GM12878 (cell line): ENCODE data around the gene EXOC3L4. TPM values are rescaled to one million over a fixed set of nuclear protein-coding genes. Genes with fewer than 3 reads are reported as not detected.

Source experiments
- ATAC-seq: fragments of 200-7000 bp; cut with Tn5 transposase; 3 replicates; pipeline ENCODE4 v1.9.1; 2020; ENCODE audit warnings: mild to moderate bottlenecking, moderate library complexity
- BruUV-seq: library from RNA; stranded (reverse); fragments of 400-500 nt; replicated peaks from 2 replicates; lab custom pipeline; 2021; lab: Mats Ljungman, UMichigan
- CTCF ChIA-PET: fragments of 300-600 bp; sonication (Branson Sonifier 250); formaldehyde crosslinking; extraction: SDS; loops from one replicate; lab custom pipeline; 2021; ENCODE audit warnings: inconsistent platforms; lab: Yijun Ruan, JAX
- POLR2A ChIA-PET: fragments of 350-600 bp; formaldehyde crosslinking; extraction: SDS; loops from one replicate; lab custom pipeline; 2021; ENCODE audit warnings: inconsistent platforms; lab: Charles Lee
- RAD21 ChIA-PET: fragments of 300-600 bp; sonication (Branson Sonifier 250); formaldehyde crosslinking; loops from one replicate; lab custom pipeline; 2023; ENCODE audit warnings: antibody characterized with exemption; ENCODE audit not compliant: unreplicated experiment; lab: Charles Lee
- SMC1A ChIA-PET: fragments of 300-600 bp; sonication (Branson Sonifier 250); formaldehyde crosslinking; loops from one replicate; lab custom pipeline; 2023; ENCODE audit not compliant: unreplicated experiment, uncharacterized antibody; lab: Charles Lee
- DNase-seq: peaks from one replicate; pipeline ENCODE4 v3.0.0-alpha.2; 2011; ENCODE audit warnings: low read depth, low spot score
- FAIRE-seq: peaks from 3 replicates; lab custom pipeline; 2011; peaks lifted over from hg19 to GRCh38; lab: Jason Lieb, UNC
- H2AFZ ChIP-seq: 2 replicates; pipeline ENCODE4 v1.6.0; 2011; ENCODE audit warnings: low read depth, low read length, control low read depth; ENCODE audit not compliant: control insufficient read depth
- H3K27ac ChIP-seq: 2 replicates; pipeline ENCODE4 v1.5.1; 2011; ENCODE audit warnings: control low read depth; ENCODE audit not compliant: control insufficient read depth, insufficient read depth
- H3K27me3 ChIP-seq, 2 experiments: replicated peaks in 1 of 2; 2 replicates each; pipeline versions ENCODE4 v1.6.0 to v1.6.1; 2011; ENCODE audit warnings: low read length in 1 of 2; ENCODE audit not compliant: control insufficient read depth in 2 of 2, insufficient read depth in 2 of 2
- H3K36me3 ChIP-seq, 2 experiments: 2 replicates each; pipeline ENCODE4 v1.5.1; 2011; ENCODE audit warnings: low read length in 1 of 2; ENCODE audit not compliant: control insufficient read depth in 2 of 2, insufficient read depth in 2 of 2
- H3K4me1 ChIP-seq: 2 replicates; pipeline ENCODE4 v1.6.1; 2011; ENCODE audit warnings: mild to moderate bottlenecking, low read length, moderate library complexity, mixed read lengths; ENCODE audit not compliant: control insufficient read depth, insufficient read depth
- H3K4me2 ChIP-seq: 2 replicates; pipeline ENCODE4 v1.6.0; 2011; ENCODE audit warnings: control low read depth; ENCODE audit not compliant: control insufficient read depth, insufficient read depth
- H3K4me3 ChIP-seq: fragments of 200-600 bp; sonication (generic); 2 replicates; pipeline ENCODE4 v1.5.1; 2016
- H3K79me2 ChIP-seq: 2 replicates; pipeline ENCODE4 v1.6.0; 2011; ENCODE audit warnings: low read length; ENCODE audit not compliant: control insufficient read depth, insufficient read depth
- H3K9ac ChIP-seq: 2 replicates; pipeline ENCODE4 v1.8.0; 2011; ENCODE audit warnings: low read length, control low read depth, mixed read lengths; ENCODE audit not compliant: control insufficient read depth, insufficient read depth
- H3K9me3 ChIP-seq: replicated peaks from 3 replicates; pipeline ENCODE4 v1.5.1; 2011; ENCODE audit warnings: mild to moderate bottlenecking, low read length; ENCODE audit not compliant: control insufficient read depth, insufficient read depth
- H4K20me1 ChIP-seq: 2 replicates; pipeline ENCODE4 v1.6.0; 2011; ENCODE audit not compliant: control insufficient read depth, insufficient read depth
- BCL11A ChIP-seq: IDR thresholded peaks from 2 replicates; pipeline ENCODE4 v1.6.1; 2011; ENCODE audit warnings: low read depth, low read length
- CHD4 ChIP-seq: fragments of 200-600 bp; sonication (generic); IDR thresholded peaks from 2 replicates; pipeline ENCODE4 v1.6.1; 2016; ENCODE audit warnings: mild to moderate bottlenecking
- HCFC1 ChIP-seq: fragments of 150-350 bp; IDR thresholded peaks from 2 replicates; pipeline ENCODE4 v1.6.1; 2014; ENCODE audit warnings: low read length
- KLF5 ChIP-seq: fragments of 450-650 bp; IDR thresholded peaks from 2 replicates; pipeline ENCODE4 v1.6.1; 2014; ENCODE audit warnings: mild to moderate bottlenecking; ENCODE audit not compliant: partially characterized antibody
- LARP7 ChIP-seq: fragments of 450-650 bp; IDR thresholded peaks from 2 replicates; pipeline ENCODE4 v1.6.1; 2017; ENCODE audit warnings: mild to moderate bottlenecking
- RAD21 ChIP-seq: IDR thresholded peaks from 2 replicates; pipeline ENCODE4 v1.6.1; 2011; ENCODE audit warnings: mild to moderate bottlenecking, low read depth, low read length, moderate library complexity; ENCODE audit not compliant: insufficient read depth
- RBBP5 ChIP-seq: fragments of 200-600 bp; sonication (generic); conservative IDR thresholded peaks from 2 replicates; pipeline ENCODE4 v1.6.1; 2016
- TAF1 ChIP-seq: IDR thresholded peaks from 2 replicates; pipeline ENCODE4 v1.6.1; 2011; ENCODE audit warnings: mild to moderate bottlenecking, low read depth, low read length, borderline replicate concordance
- ZBED1 ChIP-seq: IDR thresholded peaks from 2 replicates; pipeline ENCODE4 v1.6.1; 2016; ENCODE audit warnings: borderline replicate concordance
- WGBS: methylation state at CpG from one replicate; pipeline ENCODE4 v1.1.6; 2016; ENCODE audit warnings: low lambda C conversion rate; ENCODE audit not compliant: insufficient replicate concordance, insufficient coverage; ENCODE audit errors: missing lambda C conversion rate; 5-methylcytosine and 5-hydroxymethylcytosine counted together
- in situ Hi-C: fragments of 300-500 bp; cut with MboI; formaldehyde crosslinking; loops from 9 replicates; pipeline ENCODE4 v1.14.3; 2018; ENCODE audit warnings: mixed read lengths
- intact Hi-C: fragments of 100-400 bp; cut with micrococcal nuclease; formaldehyde crosslinking; loops from one replicate; pipeline ENCODE4 v1.14.2; 2022; ENCODE audit not compliant: unreplicated experiment
- polyA plus RNA-seq, 11 experiments: library from polyadenylated mRNA; depleted of rRNA in 4 of 11; unstranded in 6 of 11; stranded (reverse) in 5 of 11; fragments of >200 nt; fragmentation: Nextera tagmentation in 4 of 11; fragmentation: Illumina TruSeq in 1 of 11; extraction: Ambion mirVana in 4 of 11; extraction: Trizol in 1 of 11; gene quantifications; 1 replicate in 1 of 11; 2 replicates in 10 of 11; pipeline versions ENCODE4 v1.2.1 to v1.2.3, GENCODE V29; 2011 to 2016; ENCODE audit warnings: inconsistent platforms in 2 of 11, missing spikeins in 2 of 11, low read depth in 1 of 11
- total RNA-seq, 4 experiments: library from RNA; depleted of rRNA in 3 of 4; stranded (reverse); fragments of >200 nt in 3 of 4; fragmentation: Illumina TruSeq in 1 of 4; extraction: Trizol in 1 of 4; gene quantifications; 2 replicates each; pipeline versions ENCODE4 v1.2.1 to v1.2.3, GENCODE V29; 2013 to 2021
- TF ChIP-seq, protein P1 (sequence below): fragments of 150-350 bp; IDR thresholded peaks from 2 replicates; pipeline ENCODE4 v1.6.1; 2014; ENCODE audit warnings: mild to moderate bottlenecking, low read depth, low read length
- TF ChIP-seq, protein P2 (sequence below): fragments of 450-650 bp; IDR thresholded peaks from 2 replicates; pipeline ENCODE4 v1.6.1; 2016; ENCODE audit warnings: mild to moderate bottlenecking
- TF ChIP-seq, protein P3 (sequence below): fragments of 450-650 bp; IDR thresholded peaks from 2 replicates; pipeline ENCODE4 v1.6.1; 2017; ENCODE audit warnings: mild to moderate bottlenecking, moderate library complexity
- TF ChIP-seq, protein P4 (sequence below): IDR thresholded peaks from 2 replicates; pipeline ENCODE4 v1.6.1; 2012; ENCODE audit warnings: low read depth, low read length, improper control_type of control experiment
- TF ChIP-seq, protein P5 (sequence below): fragments of 450-650 bp; IDR thresholded peaks from 2 replicates; pipeline ENCODE4 v1.6.1; 2018; ENCODE audit warnings: borderline replicate concordance, mild to moderate bottlenecking; ENCODE audit not compliant: partially characterized antibody

The EXOC3L4 gene
- total and polyA plus RNA-seq, 10 of the 15 experiments (the other 5 are each of a cell fraction or from before 2014, with no cell fraction given), result not detected

DNA sequence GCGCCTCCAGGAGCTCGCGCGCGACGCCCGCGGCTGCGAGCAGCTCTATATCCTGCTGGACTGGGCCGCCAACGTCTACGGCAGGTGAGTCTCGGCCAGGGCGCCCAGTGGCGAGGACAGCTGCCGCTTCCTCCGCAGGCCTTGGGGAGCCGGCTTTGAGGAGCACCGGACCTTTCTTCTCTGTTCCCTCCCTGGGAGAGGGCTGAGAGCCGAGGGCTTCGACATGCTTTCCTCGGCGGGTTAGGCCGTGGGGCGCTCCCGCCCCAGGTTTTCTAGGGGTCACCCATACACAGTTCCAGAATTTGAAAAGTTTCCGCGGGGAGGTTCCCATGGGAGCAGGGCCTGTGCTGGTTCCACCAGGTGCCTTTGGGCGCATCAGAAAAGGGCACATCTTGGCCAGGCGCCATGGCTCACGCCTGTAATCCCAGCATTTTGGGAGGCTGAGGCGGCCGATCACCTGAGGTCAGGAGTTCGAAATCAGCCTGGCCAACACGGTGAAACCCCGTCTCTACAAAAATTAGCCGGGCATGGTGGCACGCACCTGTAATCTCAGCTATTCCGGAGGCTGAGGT lies 8.2 kb downstream of the EXOC3L4 start:
- in situ Hi-C loops, result no loop called here
- H3K36me3 ChIP-seq, result no peaks in the 10 kb centered on the region
- ChIA-PET RAD21 (interaction anchor here (0.6 to 4.6 kb wide), 2 partner anchors 38 to 82 kb away, joined by 3 to 120 read pairs; no protein-coding TSS in a partner anchor), POLR2A (no interaction called here), CTCF (interaction anchor here (0.6 to 5.0 kb wide), 4 partner anchors 38 to 234 kb away, joined by 3 to 202 read pairs (median 126); no protein-coding TSS in a partner anchor), SMC1A (interaction anchor here (4.6 kb wide), 1 partner anchor 81 kb away, joined by 76 read pairs; no protein-coding TSS in a partner anchor)
- DNase-seq, result no peak
- intact Hi-C loops, result no loop called here
- H3K9me3 ChIP-seq, result no peaks in the 10 kb centered on the region
- WGBS, result 76% methylated on average over 31 of the region's 39 CpGs
- no peak for FAIRE-seq
- no peak overlapping the region for H3K4me3 ChIP-seq
- peaks cover 5 to 11% of the 10 kb centered on the region in 2 experiments; a peak in 2 of 4 replicates for H3K27me3 ChIP-seq
- ATAC-seq, result no peak
- H3K79me2 ChIP-seq, result no peaks in the 10 kb centered on the region
- no peaks in the 10 kb centered on the region for H4K20me1 ChIP-seq
- H3K9ac ChIP-seq, result no peak overlapping the region
- H3K27ac ChIP-seq, result no peak overlapping the region
- H3K4me2 ChIP-seq, result no peak overlapping the region
- peaks cover 29% of the 10 kb centered on the region for H3K4me1 ChIP-seq
- no TSS peak for BruUV-seq
- H2AFZ ChIP-seq, result no peak overlapping the region
- TF ChIP-seq KLF5, result no peak
- TF ChIP-seq HCFC1, result no peak
- TF ChIP-seq BCL11A, result no peak
- TF ChIP-seq, protein P1, sequence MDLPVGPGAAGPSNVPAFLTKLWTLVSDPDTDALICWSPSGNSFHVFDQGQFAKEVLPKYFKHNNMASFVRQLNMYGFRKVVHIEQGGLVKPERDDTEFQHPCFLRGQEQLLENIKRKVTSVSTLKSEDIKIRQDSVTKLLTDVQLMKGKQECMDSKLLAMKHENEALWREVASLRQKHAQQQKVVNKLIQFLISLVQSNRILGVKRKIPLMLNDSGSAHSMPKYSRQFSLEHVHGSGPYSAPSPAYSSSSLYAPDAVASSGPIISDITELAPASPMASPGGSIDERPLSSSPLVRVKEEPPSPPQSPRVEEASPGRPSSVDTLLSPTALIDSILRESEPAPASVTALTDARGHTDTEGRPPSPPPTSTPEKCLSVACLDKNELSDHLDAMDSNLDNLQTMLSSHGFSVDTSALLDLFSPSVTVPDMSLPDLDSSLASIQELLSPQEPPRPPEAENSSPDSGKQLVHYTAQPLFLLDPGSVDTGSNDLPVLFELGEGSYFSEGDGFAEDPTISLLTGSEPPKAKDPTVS, result no peak
- no peak for TF ChIP-seq LARP7
- no peak for TF ChIP-seq TAF1
- TF ChIP-seq, protein P2, sequence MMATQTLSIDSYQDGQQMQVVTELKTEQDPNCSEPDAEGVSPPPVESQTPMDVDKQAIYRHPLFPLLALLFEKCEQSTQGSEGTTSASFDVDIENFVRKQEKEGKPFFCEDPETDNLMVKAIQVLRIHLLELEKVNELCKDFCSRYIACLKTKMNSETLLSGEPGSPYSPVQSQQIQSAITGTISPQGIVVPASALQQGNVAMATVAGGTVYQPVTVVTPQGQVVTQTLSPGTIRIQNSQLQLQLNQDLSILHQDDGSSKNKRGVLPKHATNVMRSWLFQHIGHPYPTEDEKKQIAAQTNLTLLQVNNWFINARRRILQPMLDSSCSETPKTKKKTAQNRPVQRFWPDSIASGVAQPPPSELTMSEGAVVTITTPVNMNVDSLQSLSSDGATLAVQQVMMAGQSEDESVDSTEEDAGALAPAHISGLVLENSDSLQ, result no peak
- TF ChIP-seq ZBED1, result no peak
- no peak for TF ChIP-seq RBBP5
- TF ChIP-seq, protein P3, sequence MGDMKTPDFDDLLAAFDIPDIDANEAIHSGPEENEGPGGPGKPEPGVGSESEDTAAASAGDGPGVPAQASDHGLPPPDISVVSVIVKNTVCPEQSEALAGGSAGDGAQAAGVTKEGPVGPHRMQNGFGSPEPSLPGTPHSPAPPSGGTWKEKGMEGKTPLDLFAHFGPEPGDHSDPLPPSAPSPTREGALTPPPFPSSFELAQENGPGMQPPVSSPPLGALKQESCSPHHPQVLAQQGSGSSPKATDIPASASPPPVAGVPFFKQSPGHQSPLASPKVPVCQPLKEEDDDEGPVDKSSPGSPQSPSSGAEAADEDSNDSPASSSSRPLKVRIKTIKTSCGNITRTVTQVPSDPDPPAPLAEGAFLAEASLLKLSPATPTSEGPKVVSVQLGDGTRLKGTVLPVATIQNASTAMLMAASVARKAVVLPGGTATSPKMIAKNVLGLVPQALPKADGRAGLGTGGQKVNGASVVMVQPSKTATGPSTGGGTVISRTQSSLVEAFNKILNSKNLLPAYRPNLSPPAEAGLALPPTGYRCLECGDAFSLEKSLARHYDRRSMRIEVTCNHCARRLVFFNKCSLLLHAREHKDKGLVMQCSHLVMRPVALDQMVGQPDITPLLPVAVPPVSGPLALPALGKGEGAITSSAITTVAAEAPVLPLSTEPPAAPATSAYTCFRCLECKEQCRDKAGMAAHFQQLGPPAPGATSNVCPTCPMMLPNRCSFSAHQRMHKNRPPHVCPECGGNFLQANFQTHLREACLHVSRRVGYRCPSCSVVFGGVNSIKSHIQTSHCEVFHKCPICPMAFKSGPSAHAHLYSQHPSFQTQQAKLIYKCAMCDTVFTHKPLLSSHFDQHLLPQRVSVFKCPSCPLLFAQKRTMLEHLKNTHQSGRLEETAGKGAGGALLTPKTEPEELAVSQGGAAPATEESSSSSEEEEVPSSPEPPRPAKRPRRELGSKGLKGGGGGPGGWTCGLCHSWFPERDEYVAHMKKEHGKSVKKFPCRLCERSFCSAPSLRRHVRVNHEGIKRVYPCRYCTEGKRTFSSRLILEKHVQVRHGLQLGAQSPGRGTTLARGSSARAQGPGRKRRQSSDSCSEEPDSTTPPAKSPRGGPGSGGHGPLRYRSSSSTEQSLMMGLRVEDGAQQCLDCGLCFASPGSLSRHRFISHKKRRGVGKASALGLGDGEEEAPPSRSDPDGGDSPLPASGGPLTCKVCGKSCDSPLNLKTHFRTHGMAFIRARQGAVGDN, result no peak
- TF ChIP-seq RAD21, result no peak
- no peak for TF ChIP-seq CHD4
- TF ChIP-seq, protein P4, sequence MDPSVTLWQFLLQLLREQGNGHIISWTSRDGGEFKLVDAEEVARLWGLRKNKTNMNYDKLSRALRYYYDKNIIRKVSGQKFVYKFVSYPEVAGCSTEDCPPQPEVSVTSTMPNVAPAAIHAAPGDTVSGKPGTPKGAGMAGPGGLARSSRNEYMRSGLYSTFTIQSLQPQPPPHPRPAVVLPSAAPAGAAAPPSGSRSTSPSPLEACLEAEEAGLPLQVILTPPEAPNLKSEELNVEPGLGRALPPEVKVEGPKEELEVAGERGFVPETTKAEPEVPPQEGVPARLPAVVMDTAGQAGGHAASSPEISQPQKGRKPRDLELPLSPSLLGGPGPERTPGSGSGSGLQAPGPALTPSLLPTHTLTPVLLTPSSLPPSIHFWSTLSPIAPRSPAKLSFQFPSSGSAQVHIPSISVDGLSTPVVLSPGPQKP, result no peak
- TF ChIP-seq, protein P5, sequence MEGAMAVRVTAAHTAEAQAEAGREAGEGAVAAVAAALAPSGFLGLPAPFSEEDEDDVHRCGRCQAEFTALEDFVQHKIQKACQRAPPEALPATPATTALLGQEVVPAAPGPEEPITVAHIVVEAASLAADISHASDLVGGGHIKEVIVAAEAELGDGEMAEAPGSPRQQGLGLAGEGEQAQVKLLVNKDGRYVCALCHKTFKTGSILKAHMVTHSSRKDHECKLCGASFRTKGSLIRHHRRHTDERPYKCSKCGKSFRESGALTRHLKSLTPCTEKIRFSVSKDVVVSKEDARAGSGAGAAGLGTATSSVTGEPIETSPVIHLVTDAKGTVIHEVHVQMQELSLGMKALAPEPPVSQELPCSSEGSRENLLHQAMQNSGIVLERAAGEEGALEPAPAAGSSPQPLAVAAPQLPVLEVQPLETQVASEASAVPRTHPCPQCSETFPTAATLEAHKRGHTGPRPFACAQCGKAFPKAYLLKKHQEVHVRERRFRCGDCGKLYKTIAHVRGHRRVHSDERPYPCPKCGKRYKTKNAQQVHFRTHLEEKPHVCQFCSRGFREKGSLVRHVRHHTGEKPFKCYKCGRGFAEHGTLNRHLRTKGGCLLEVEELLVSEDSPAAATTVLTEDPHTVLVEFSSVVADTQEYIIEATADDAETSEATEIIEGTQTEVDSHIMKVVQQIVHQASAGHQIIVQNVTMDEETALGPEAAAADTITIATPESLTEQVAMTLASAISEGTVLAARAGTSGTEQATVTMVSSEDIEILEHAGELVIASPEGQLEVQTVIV, result no peak
